GM18505 (cell line): ENCODE measurements around the gene GJB4.
"Not testable (repeated sequence)": the region's sequence is repeated elsewhere in the genome, so short reads cannot be mapped to it uniquely, and the experiment has no call there.

ENCODE experiments used
- ATAC-seq: cut with Tn5 transposase; IDR thresholded peaks from one replicate; pipeline ENCODE4 v1.9.1; 2021; ENCODE audit not compliant: unreplicated experiment
- POLR2A ChIP-seq: IDR thresholded peaks from 4 replicates; pipeline ENCODE4 v1.6.1; 2011; ENCODE audit warnings: borderline replicate concordance; ENCODE audit not compliant: insufficient read depth, insufficient read length; ENCODE audit errors: extremely low read depth

Gene GJB4

GRCh38 chr1:34790985-34791384 is 31.4 kb downstream of the GJB4 start:
- no peak for TF ChIP-seq POLR2A
- ATAC-seq: no peak

- no peak for TF ChIP-seq POLR2A
Measured at GRCh38 chr1:34792424-34792823, 32.9 kb downstream of the GJB4 start.

GRCh38 chr1:34792868-34793727 is 33.6 kb downstream of the GJB4 start, which contains the start of gene GJA4:
GJA4 (plus strand) TSS chr1:34792999; CDS start chr1:34794214, 1,215 bp downstream.
- no peak for TF ChIP-seq POLR2A
- no peak for ATAC-seq

More at GRCh38 chr1:34792424-34792823, 32.9 kb downstream of the GJB4 start:
- ATAC-seq: no peak

- no peak for ATAC-seq
- no peak for TF ChIP-seq POLR2A
Measured at GRCh38 chr1:34794001-34794789, 34.7 kb downstream of the GJB4 start.

DNA sequence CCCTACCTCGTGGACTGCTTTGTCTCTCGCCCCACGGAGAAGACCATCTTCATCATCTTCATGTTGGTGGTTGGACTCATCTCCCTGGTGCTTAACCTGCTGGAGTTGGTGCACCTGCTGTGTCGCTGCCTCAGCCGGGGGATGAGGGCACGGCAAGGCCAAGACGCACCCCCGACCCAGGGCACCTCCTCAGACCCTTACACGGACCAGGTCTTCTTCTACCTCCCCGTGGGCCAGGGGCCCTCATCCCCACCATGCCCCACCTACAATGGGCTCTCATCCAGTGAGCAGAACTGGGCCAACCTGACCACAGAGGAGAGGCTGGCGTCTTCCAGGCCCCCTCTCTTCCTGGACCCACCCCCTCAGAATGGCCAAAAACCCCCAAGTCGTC is 35.2 kb downstream of the GJB4 start:
- ATAC-seq: no peak
- TF ChIP-seq POLR2A: no peak

- ATAC-seq: no peak
Measured at GRCh38 chr1:34795916-34796315, 36.4 kb downstream of the GJB4 start.

DNA sequence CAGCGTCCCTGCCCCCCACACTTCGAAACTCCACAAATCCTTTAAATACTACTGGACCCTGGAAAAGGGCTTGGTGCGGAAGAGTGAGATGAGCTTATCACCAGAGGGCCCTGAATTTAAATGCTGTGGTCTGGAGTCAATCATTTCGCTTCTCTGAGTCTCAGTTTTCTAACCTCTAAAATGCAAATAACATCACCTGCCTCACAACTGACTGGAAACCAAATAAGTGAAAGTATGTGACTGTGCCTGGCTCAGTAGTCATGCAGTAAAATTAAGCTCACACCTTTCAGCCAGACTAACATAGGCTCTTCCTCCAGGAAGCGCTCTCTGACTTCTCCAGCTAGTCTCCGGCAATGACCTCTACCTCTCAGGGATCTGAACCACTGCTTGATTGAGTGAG is 37.5 kb downstream of the GJB4 start:
- TF ChIP-seq POLR2A: no peak
- no peak for ATAC-seq

More at GRCh38 chr1:34795916-34796315, 36.4 kb downstream of the GJB4 start:
- TF ChIP-seq POLR2A: no peak

DNA sequence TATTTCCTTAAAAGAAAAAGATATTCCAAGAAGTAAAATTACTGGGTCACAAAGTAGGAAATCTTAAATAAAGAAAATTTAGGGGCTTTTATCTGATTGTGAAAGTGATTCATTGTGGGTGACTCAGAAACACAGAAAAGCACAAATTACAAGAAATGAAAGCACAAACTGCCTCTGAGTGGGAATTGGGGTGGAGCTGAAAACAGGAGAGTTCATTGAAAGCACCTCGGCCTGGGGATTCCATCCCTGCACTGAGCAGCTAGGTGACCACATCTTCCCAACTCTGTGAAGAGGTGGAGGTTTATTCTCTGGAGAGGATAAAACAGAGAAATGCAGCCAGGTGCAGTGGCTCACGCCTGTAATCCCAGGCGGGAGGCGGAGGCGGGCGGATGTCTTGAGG is 40.7 kb downstream of the GJB4 start:
- no peak for TF ChIP-seq POLR2A
- ATAC-seq: no peak

GRCh38 chr1:34803770-34804169 is 44.2 kb downstream of the GJB4 start:
- no peak for TF ChIP-seq POLR2A
- no peak for ATAC-seq

GRCh38 chr1:34806396-34806795 is 46.9 kb downstream of the GJB4 start:
- ATAC-seq: no peak
- TF ChIP-seq POLR2A: no peak

GRCh38 chr1:34808051-34808810 is 48.7 kb downstream of the GJB4 start:
- TF ChIP-seq POLR2A: no peak
- ATAC-seq: no peak

GRCh38 chr1:34810781-34811180 is 51.2 kb downstream of the GJB4 start:
- ATAC-seq: not testable (repeated sequence)
